ENCODE measurements around the gene SLC35G6.

Gene SLC35G6

DNA sequence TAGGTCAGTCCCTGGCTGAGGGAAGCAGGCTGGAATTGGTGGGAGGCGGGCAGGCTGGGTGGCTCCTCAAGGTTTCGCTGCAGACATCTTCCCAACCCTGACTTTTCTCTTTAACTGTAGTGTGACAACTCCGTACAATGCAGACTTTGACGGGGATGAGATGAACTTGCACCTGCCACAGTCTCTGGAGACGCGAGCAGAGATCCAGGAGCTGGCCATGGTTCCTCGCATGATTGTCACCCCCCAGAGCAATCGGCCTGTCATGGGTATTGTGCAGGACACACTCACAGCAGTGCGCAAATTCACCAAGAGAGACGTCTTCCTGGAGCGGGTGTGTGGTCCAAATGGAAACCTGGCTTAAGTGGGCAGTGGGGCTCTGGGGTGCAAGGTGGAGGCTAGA lies 17.9 kb downstream of the SLC35G6 start:
- Histone ChIP-seq H3K27ac (ENCODE audit: insufficient read depth in 1 of 2, low read depth in 1 of 2, low read length in 2 of 2, poor library complexity in 1 of 2, severe bottlenecking in 2 of 2) (no peak overlapping the region), H3K4me1 (ENCODE audit: control extremely low read depth in 1 of 4, control insufficient read depth in 4 of 4, insufficient read depth in 4 of 4, low read length in 3 of 4) (no peaks in the 10 kb centered on the region), H3K4me3 (ENCODE audit: control insufficient read depth in 1 of 7, extremely low read depth in 1 of 7, insufficient read depth in 4 of 7, low read depth in 2 of 7, low read length in 6 of 7) (no peak overlapping the region), H3K27me3 (replicated peaks in 2 of 5; ENCODE audit: control insufficient read depth in 4 of 5, insufficient read depth in 5 of 5, low read length in 4 of 5) (no peaks in the 10 kb centered on the region), H3K36me3 (ENCODE audit: control insufficient read depth in 4 of 4, insufficient read depth in 4 of 4, low read length in 3 of 4) (peaks cover 28 to 90% (median 81%) of the 10 kb centered on the region in 4 experiments), H3K9me3 (ENCODE audit: control extremely low read depth in 1 of 5, control insufficient read depth in 4 of 5, insufficient read depth in 2 of 5, low read depth in 1 of 5, low read length in 4 of 5) (no peaks in the 10 kb centered on the region)
- ChIA-PET POLR2A (interaction anchor here (0.6 kb wide), 1 partner anchor 8 kb away, joined by 3 read pairs; no protein-coding TSS in a partner anchor), CTCF (interaction anchor here (1.8 kb wide), 1 partner anchor 14 kb away, joined by 5 read pairs; no protein-coding TSS in a partner anchor)
- WGBS (ENCODE audit: insufficient coverage): 87% methylated on average over 10 of the region's 11 CpGs
- no peak for DNase-seq

DNA sequence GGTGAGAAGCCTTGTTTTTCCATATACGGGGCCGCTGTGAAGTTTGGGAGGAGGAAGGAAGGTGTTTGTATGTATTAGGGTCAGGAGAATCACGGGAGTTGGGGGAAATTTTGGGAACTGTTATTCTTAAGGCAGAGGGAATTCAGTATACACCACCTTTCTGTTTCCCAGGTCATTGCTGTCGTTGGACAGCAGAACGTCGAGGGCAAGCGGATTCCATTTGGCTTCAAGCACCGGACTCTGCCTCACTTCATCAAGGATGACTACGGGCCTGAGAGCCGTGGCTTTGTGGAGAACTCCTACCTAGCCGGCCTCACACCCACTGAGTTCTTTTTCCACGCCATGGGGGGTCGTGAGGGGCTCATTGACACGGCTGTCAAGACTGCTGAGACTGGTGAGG lies 20.5 kb downstream of the SLC35G6 start:
- no peak for DNase-seq
- Histone ChIP-seq H3K9me3 (ENCODE audit: control extremely low read depth in 1 of 5, control insufficient read depth in 4 of 5, insufficient read depth in 2 of 5, low read depth in 1 of 5, low read length in 4 of 5) (no peaks in the 10 kb centered on the region), H3K36me3 (ENCODE audit: control insufficient read depth in 4 of 4, insufficient read depth in 4 of 4, low read length in 3 of 4) (peaks cover 32 to 92% (median 76%) of the 10 kb centered on the region in 4 experiments), H3K27me3 (replicated peaks in 2 of 5; ENCODE audit: control insufficient read depth in 4 of 5, insufficient read depth in 5 of 5, low read length in 4 of 5) (no peaks in the 10 kb centered on the region), H3K4me1 (ENCODE audit: control extremely low read depth in 1 of 4, control insufficient read depth in 4 of 4, insufficient read depth in 4 of 4, low read length in 3 of 4) (no peaks in the 10 kb centered on the region), H3K4me3 (ENCODE audit: control insufficient read depth in 1 of 7, extremely low read depth in 1 of 7, insufficient read depth in 4 of 7, low read depth in 2 of 7, low read length in 6 of 7) (no peak overlapping the region), H3K27ac (ENCODE audit: insufficient read depth in 1 of 2, low read depth in 1 of 2, low read length in 2 of 2, poor library complexity in 1 of 2, severe bottlenecking in 2 of 2) (no peak overlapping the region)
- CTCF ChIA-PET: interaction anchor here (1.4 to 4.1 kb wide), 3 partner anchors 14 to 65 kb away, joined by 3 to 20 read pairs (median 7); partner anchors contain the start of genes SENP3 and TNFSF13
- POLR2A ChIA-PET: interaction anchor here (1.1 kb wide), 1 partner anchor 15 kb away, joined by 3 read pairs; no protein-coding TSS in a partner anchor
- 92% methylated on average over 13 of the region's 14 CpGs for WGBS (ENCODE audit: insufficient coverage)

DNA sequence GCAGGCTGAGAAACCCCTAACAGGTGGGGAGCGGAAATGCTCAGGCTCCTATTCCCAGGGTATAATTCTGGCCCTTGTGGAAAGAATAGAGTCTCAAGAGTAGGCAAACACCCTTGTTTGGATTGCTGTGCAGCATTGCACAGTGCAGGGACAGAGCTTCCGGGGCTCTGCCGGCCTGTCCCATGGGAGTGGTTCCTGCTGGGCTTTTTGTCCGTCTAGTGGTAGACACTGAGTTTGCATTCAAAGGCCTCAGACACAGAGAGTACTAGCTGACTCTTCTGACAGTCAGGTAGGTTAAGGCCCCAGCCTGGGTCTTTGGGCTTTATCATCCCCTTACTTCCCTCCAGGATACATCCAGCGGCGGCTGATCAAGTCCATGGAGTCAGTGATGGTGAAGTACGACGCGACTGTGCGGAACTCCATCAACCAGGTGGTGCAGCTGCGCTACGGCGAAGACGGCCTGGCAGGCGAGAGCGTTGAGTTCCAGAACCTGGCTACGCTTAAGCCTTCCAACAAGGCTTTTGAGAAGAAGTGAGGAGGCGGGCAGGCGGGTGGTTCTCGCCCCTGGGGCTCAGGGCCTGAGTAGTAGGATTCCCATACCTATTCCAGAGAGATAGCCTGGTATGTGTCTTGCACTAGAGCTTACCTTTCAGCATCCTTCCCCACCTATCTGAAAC lies 21.1 kb downstream of the SLC35G6 start:
- H3K36me3 ChIP-seq (ENCODE audit: control insufficient read depth in 4 of 4, insufficient read depth in 4 of 4, low read length in 3 of 4): peaks cover 29 to 92% (median 76%) of the 10 kb centered on the region in 4 experiments
- no peak overlapping the region for H3K4me3 ChIP-seq (ENCODE audit: control insufficient read depth in 1 of 7, extremely low read depth in 1 of 7, insufficient read depth in 4 of 7, low read depth in 2 of 7, low read length in 6 of 7)
- no peaks in the 10 kb centered on the region for H3K4me1 ChIP-seq (ENCODE audit: control extremely low read depth in 1 of 4, control insufficient read depth in 4 of 4, insufficient read depth in 4 of 4, low read length in 3 of 4)
- WGBS (ENCODE audit: insufficient coverage): 96% methylated on average over 15 of the region's 20 CpGs
- ChIA-PET CTCF (interaction anchor here (0.7 to 4.1 kb wide), 9 partner anchors 8 to 149 kb away, joined by 3 to 20 read pairs (median 4); partner anchors contain the start of genes SENP3, TMEM95 and TNFSF13), POLR2A (interaction anchor here (1.0 to 1.1 kb wide), 2 partner anchors 16 to 65 kb away, joined by 3 to 4 read pairs; no protein-coding TSS in a partner anchor)
- no peaks in the 10 kb centered on the region for H3K27me3 ChIP-seq (replicated peaks in 2 of 5; ENCODE audit: control insufficient read depth in 4 of 5, insufficient read depth in 5 of 5, low read length in 4 of 5)
- no peak overlapping the region for H3K27ac ChIP-seq (ENCODE audit: insufficient read depth in 1 of 2, low read depth in 1 of 2, low read length in 2 of 2, poor library complexity in 1 of 2, severe bottlenecking in 2 of 2)
- no peak for DNase-seq
- no peaks in the 10 kb centered on the region for H3K9me3 ChIP-seq (ENCODE audit: control extremely low read depth in 1 of 5, control insufficient read depth in 4 of 5, insufficient read depth in 2 of 5, low read depth in 1 of 5, low read length in 4 of 5)

DNA sequence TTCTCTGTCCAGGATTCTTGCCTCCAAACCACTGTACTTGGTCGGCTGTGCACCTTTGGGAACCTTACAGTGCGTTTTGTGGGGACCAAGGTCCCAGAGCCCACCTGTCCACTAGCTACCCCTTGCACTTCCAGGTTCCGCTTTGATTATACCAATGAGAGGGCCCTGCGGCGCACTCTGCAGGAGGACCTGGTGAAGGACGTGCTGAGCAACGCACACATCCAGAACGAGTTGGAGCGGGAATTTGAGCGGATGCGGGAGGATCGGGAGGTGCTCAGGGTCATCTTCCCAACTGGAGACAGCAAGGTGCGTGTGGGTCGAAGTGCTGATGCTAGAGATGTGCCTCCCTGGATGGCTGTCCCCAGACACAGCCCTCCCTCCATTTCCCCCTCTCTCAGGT lies 21.7 kb downstream of the SLC35G6 start:
- CTCF ChIA-PET: interaction anchor here (0.7 to 4.1 kb wide), 11 partner anchors 9 to 149 kb away, joined by 3 to 20 read pairs (median 4); partner anchors contain the start of genes SENP3, TMEM95 and TNFSF13
- Histone ChIP-seq H3K27ac (ENCODE audit: insufficient read depth in 1 of 2, low read depth in 1 of 2, low read length in 2 of 2, poor library complexity in 1 of 2, severe bottlenecking in 2 of 2) (no peak overlapping the region), H3K4me3 (ENCODE audit: control insufficient read depth in 1 of 7, extremely low read depth in 1 of 7, insufficient read depth in 4 of 7, low read depth in 2 of 7, low read length in 6 of 7) (no peak overlapping the region)

DNA sequence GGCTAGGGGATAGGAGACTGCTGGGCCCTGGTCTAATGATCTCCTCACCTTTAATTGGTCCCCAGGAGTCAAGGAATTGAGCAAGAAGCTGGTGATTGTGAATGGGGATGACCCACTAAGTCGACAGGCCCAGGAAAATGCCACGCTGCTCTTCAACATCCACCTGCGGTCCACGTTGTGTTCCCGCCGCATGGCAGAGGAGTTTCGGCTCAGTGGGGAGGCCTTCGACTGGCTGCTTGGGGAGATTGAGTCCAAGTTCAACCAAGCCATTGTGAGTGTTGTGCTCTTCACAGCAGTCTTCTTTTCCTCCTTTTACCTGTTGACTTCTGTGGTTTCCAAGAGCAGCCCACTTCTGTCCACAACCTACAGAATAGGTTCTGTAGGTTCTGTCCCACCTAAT lies 22.3 kb downstream of the SLC35G6 start:
- CTCF ChIA-PET: interaction anchor here (1.0 to 4.1 kb wide), 7 partner anchors 10 to 147 kb away, joined by 4 to 20 read pairs (median 5); partner anchors contain the start of genes SENP3 and TNFSF13
- no peak overlapping the region for H3K27ac ChIP-seq (ENCODE audit: insufficient read depth in 1 of 2, low read depth in 1 of 2, low read length in 2 of 2, poor library complexity in 1 of 2, severe bottlenecking in 2 of 2)
- no peaks in the 10 kb centered on the region for H3K4me1 ChIP-seq (ENCODE audit: control extremely low read depth in 1 of 4, control insufficient read depth in 4 of 4, insufficient read depth in 4 of 4, low read length in 3 of 4)
- DNase-seq: no peak
- H3K27me3 ChIP-seq (replicated peaks in 2 of 5; ENCODE audit: control insufficient read depth in 4 of 5, insufficient read depth in 5 of 5, low read length in 4 of 5): no peaks in the 10 kb centered on the region
- POLR2A ChIA-PET: interaction anchor here (0.7 kb wide), 1 partner anchor 190 kb away, joined by 6 read pairs; no protein-coding TSS in a partner anchor
- H3K9me3 ChIP-seq (ENCODE audit: control extremely low read depth in 1 of 5, control insufficient read depth in 4 of 5, insufficient read depth in 2 of 5, low read depth in 1 of 5, low read length in 4 of 5): no peaks in the 10 kb centered on the region
- H3K36me3 ChIP-seq (ENCODE audit: control insufficient read depth in 4 of 4, insufficient read depth in 4 of 4, low read length in 3 of 4): peaks cover 25 to 90% (median 73%) of the 10 kb centered on the region in 4 experiments
- no peak overlapping the region for H3K4me3 ChIP-seq (ENCODE audit: control insufficient read depth in 1 of 7, extremely low read depth in 1 of 7, insufficient read depth in 4 of 7, low read depth in 2 of 7, low read length in 6 of 7)
- 91% methylated on average over 8 of the region's 8 CpGs for WGBS (ENCODE audit: insufficient coverage)

More for the DNA sequence above, 21.7 kb downstream of the SLC35G6 start:
- POLR2A ChIA-PET: interaction anchor here (1.0 kb wide), 1 partner anchor 66 kb away, joined by 4 read pairs; no protein-coding TSS in a partner anchor
- Histone ChIP-seq H3K9me3 (ENCODE audit: control extremely low read depth in 1 of 5, control insufficient read depth in 4 of 5, insufficient read depth in 2 of 5, low read depth in 1 of 5, low read length in 4 of 5) (no peaks in the 10 kb centered on the region), H3K27me3 (replicated peaks in 2 of 5; ENCODE audit: control insufficient read depth in 4 of 5, insufficient read depth in 5 of 5, low read length in 4 of 5) (no peaks in the 10 kb centered on the region), H3K4me1 (ENCODE audit: control extremely low read depth in 1 of 4, control insufficient read depth in 4 of 4, insufficient read depth in 4 of 4, low read length in 3 of 4) (no peaks in the 10 kb centered on the region), H3K36me3 (ENCODE audit: control insufficient read depth in 4 of 4, insufficient read depth in 4 of 4, low read length in 3 of 4) (peaks cover 29 to 90% (median 73%) of the 10 kb centered on the region in 4 experiments)
- 96% methylated on average over 13 of the region's 14 CpGs for WGBS (ENCODE audit: insufficient coverage)
- peak in 1 of 3 donors; percentile 40 for DNase-seq

DNA sequence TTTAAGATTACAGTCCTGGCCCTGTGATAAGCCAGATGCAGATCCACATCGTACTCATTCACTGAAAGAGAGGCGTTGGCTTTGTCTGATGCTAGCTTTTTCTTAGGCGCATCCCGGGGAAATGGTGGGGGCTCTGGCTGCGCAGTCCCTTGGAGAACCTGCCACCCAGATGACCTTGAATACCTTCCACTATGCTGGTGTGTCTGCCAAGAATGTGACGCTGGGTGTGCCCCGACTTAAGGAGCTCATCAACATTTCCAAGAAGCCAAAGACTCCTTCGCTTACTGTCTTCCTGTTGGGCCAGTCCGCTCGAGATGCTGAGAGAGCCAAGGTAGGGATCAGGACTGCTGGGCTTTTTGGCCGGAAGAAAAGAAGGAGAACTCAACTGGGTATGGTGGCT lies 26.9 kb downstream of the SLC35G6 start:
- ChIA-PET POLR2A (interaction anchor here (0.8 to 1.9 kb wide), 2 partner anchors 51 to 52 kb away, joined by 3 to 4 read pairs; partner anchors contain the start of gene TNFSF13), CTCF (interaction anchor here (0.6 to 18.4 kb wide), 6 partner anchors 8 to 153 kb away, joined by 3 to 515 read pairs (median 4); partner anchors contain the start of genes SENP3, TMEM95, TNFSF12 and TNFSF13)
- Histone ChIP-seq H3K9me3 (ENCODE audit: control extremely low read depth in 1 of 5, control insufficient read depth in 4 of 5, insufficient read depth in 2 of 5, low read depth in 1 of 5, low read length in 4 of 5) (no peaks in the 10 kb centered on the region), H3K27me3 (replicated peaks in 2 of 5; ENCODE audit: control insufficient read depth in 4 of 5, insufficient read depth in 5 of 5, low read length in 4 of 5) (no peaks in the 10 kb centered on the region), H3K36me3 (ENCODE audit: control insufficient read depth in 4 of 4, insufficient read depth in 4 of 4, low read length in 3 of 4) (peaks cover 26 to 90% (median 69%) of the 10 kb centered on the region in 4 experiments), H3K4me1 (ENCODE audit: control extremely low read depth in 1 of 4, control insufficient read depth in 4 of 4, insufficient read depth in 4 of 4, low read length in 3 of 4) (no peaks in the 10 kb centered on the region), H3K27ac (ENCODE audit: insufficient read depth in 1 of 2, low read depth in 1 of 2, low read length in 2 of 2, poor library complexity in 1 of 2, severe bottlenecking in 2 of 2) (no peak overlapping the region), H3K4me3 (ENCODE audit: control insufficient read depth in 1 of 7, extremely low read depth in 1 of 7, insufficient read depth in 4 of 7, low read depth in 2 of 7, low read length in 6 of 7) (no peak overlapping the region)
- 98% methylated on average over 10 of the region's 11 CpGs for WGBS (ENCODE audit: insufficient coverage)
- DNase-seq: no peak

Measured in common myeloid progenitor, CD34-positive (primary cell).